Measurements from ENCODE around the gene ZNF75A. TPM values are rescaled to one million over a fixed set of nuclear protein-coding genes. Genes with fewer than 3 reads are reported as not detected.

Gene ZNF75A
- total and polyA plus RNA-seq, 2 of the 4 experiments (the other 2 are of a cell fraction), result 14.6 to 15.4 TPM

DNA sequence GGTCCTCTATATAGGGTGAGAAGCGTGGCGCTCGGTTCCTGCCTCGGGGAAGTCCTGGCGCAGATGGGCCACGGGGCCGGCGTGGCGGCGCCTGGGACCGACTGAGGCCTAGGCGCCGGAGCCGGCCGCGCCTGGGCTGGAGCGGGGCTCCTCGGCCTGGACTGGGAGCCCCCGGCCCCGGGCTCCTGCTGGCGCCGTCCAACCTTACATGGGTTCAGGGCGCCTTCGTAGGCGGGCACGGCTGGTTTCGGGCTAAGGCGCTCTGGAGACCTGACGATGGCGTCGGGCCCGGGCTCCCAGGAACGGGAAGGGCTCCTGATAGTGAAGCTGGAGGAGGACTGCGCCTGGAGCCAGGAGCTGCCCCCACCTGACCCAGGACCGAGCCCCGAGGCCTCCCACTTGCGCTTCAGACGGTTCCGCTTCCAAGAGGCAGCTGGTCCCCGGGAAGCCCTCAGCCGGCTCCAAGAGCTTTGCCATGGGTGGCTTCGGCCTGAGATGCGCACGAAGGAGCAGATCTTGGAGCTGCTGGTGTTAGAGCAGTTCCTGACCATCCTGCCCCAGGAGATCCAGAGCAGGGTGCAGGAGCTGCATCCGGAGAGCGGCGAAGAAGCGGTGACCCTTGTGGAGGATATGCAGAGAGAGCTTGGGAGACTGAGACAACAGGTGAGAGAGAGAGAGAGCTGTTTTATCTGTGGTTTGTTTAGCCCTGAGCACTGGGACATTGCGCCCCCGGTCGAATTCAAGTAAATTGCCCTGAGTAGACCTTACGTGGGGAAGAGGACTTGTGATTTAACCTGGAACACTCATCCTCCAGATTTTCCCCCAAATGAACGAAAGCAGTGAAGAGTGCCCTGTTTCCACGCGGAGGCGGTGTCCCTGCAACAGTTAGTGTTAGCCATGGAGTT is 21.5 kb upstream of the ZNF75A start:
- Histone ChIP-seq H4K91ac (ENCODE audit: insufficient read depth, low read depth, low read length) (peak overlapping the region; percentile 38; the same call in 1 of the 2 replicates), H3K18ac (ENCODE audit: low read depth, low read length) (no peak overlapping the region), H3K23ac (ENCODE audit: low read depth, low read length) (peak overlapping the region; percentile 79), H3K4ac (ENCODE audit: low read depth, low read length) (peak overlapping the region; percentile 75), H3K79me1 (ENCODE audit: low read depth in 1 of 2, low read length in 2 of 2) (peaks cover 8 to 47% of the 10 kb centered on the region in 2 experiments), H3K9me3 (ENCODE audit: control insufficient read depth, insufficient read depth, low read length) (peaks cover 12% of the 10 kb centered on the region), H2AK5ac (ENCODE audit: low read depth, low read length) (peak overlapping the region; percentile 48), H2AFZ (replicated peaks; ENCODE audit: low read length, poor library complexity) (peak overlapping the region; percentile 89), H3K27ac (ENCODE audit: insufficient read depth, low read length) (peak overlapping the region; percentile 62), H3K14ac (replicated peaks; ENCODE audit: low read depth, low read length) (peak overlapping the region; percentile 83), H2BK20ac (ENCODE audit: low read depth, low read length) (no peak overlapping the region), H3K36me3 (ENCODE audit: control insufficient read depth, insufficient read depth, low read length) (peaks cover 20% of the 10 kb centered on the region), H2BK120ac (ENCODE audit: low read depth, low read length) (no peak overlapping the region), H3K27me3 (ENCODE audit: control insufficient read depth, insufficient read depth, low read length) (no peaks in the 10 kb centered on the region), H4K5ac (ENCODE audit: low read depth, low read length) (peak overlapping the region; percentile 4; the same call in 1 of the 2 replicates), H2BK15ac (ENCODE audit: low read depth, low read length) (no peak overlapping the region), H3K9ac (ENCODE audit: low read depth, low read length) (peak overlapping the region; percentile 49), H3K4me2 (ENCODE audit: low read depth, low read length) (peak overlapping the region; percentile 94), H4K20me1 (ENCODE audit: insufficient read depth, low read length) (peaks cover 19% of the 10 kb centered on the region), H3K9me1 (ENCODE audit: insufficient read depth, low read length) (no peaks in the 10 kb centered on the region), H3K4me1 (ENCODE audit: control insufficient read depth, insufficient read depth, low read length) (peaks cover 6% of the 10 kb centered on the region; the same call in 1 of the 2 replicates), H2AK9ac (replicated peaks; ENCODE audit: low read depth, low read length, poor library complexity) (peak overlapping the region; percentile 95), H2BK5ac (ENCODE audit: low read depth, low read length, poor library complexity, severe bottlenecking) (peak overlapping the region; percentile 6), H3K4me3 (ENCODE audit: insufficient read depth, low read depth, low read length) (peak overlapping the region; percentile 63), H3K56ac (ENCODE audit: extremely low read depth, insufficient read depth, low read length) (peak overlapping the region; percentile 75), H4K8ac (ENCODE audit: low read depth in 2 of 2, low read length in 2 of 2) (peak overlapping the region; percentile 14 to 52; a peak in 2 of 4 replicates)
- intact Hi-C loops (cut with micrococcal nuclease) (loop anchor here (2.0 to 10.0 kb wide), 3 partner anchors 19 to 221 kb away; partner anchors contain the start of genes CLUAP1 and ZNF200), in situ Hi-C loops (cut with MboI; ENCODE audit: low sequenced_read_pairs) (no loop called here), dilution Hi-C loops (cut with HindIII; ENCODE audit: low sequenced_read_pairs, unreplicated experiment) (no loop called here)
- DNase-seq, result no peak
- CTCF ChIA-PET, result no interaction called here
- POLR2A ChIA-PET (ENCODE audit: unreplicated experiment), result interaction anchor here (0.6 kb wide), 1 partner anchor 191 kb away, joined by 3 read pairs; no protein-coding TSS in a partner anchor
- TF ChIP-seq POLR2A (IDR thresholded peaks at IDR 0.05; ENCODE audit: low read depth, low read length), result no peak; the same call in 1 of the 2 replicates
- TF ChIP-seq FOS (IDR thresholded peaks at IDR 0.05; ENCODE audit: low read depth, low read length), result no peak
- no peak for TF ChIP-seq MAFK (IDR thresholded peaks at IDR 0.05; ENCODE audit: low read depth, low read length)
- TF ChIP-seq BHLHE40 (IDR thresholded peaks at IDR 0.05; ENCODE audit: low read depth, low read length), result no peak
- no peak; the same call in 1 of the 2 replicates for ATAC-seq (ENCODE audit: low read depth)
- 13% methylated on average over 12 of the region's 56 CpGs; no CpG with 5 or more reads in 1 of the 2 experiments for WGBS, 2 experiments (ENCODE audit: extremely low coverage in 2 of 2, insufficient read length in 1 of 2)
- BruUV-seq (replicated peaks), result TSS peak; percentile 60

All from IMR-90 (cell line).